ENCODE measurements around the gene NINJ2. TPM values are rescaled to one million over a fixed set of nuclear protein-coding genes. Genes with fewer than 3 reads are reported as not detected.
A peak's percentile ranks its signal among the peaks of the same experiment; 100 is the strongest.

The NINJ2 gene
- total and polyA plus RNA-seq, 3 experiments from 2014 or later, result 3.3 to 47.1 (median 4.2) TPM

- H3K27ac ChIP-seq (ENCODE audit: low read depth, low read length), result no peak overlapping the region
- H3K27ac Mint-ChIP-seq, result no peak overlapping the region
- H3K9me3 ChIP-seq (ENCODE audit: low read length), result no peaks in the 10 kb centered on the region
- no peak overlapping the region for H3K4me3 ChIP-seq (ENCODE audit: low read length)
- peaks cover 0 to 3% (median 0%) of the 10 kb centered on the region in 3 donors for H3K36me3 Mint-ChIP-seq
- ChIA-PET POLR2A (no interaction called here), CTCF (interaction anchor here (0.8 kb wide), 1 partner anchor 12 kb away, joined by 3 read pairs; no protein-coding TSS in a partner anchor)
- no peaks in the 10 kb centered on the region for H3K27me3 ChIP-seq (ENCODE audit: insufficient read depth, low read length, poor library complexity, severe bottlenecking)
- no peaks in the 10 kb centered on the region for H3K4me1 ChIP-seq (ENCODE audit: insufficient read depth, low read length)
- H3K9me3 Mint-ChIP-seq, result no peaks in the 10 kb centered on the region
- no peaks in the 10 kb centered on the region for H3K27me3 Mint-ChIP-seq
- H3K4me1 Mint-ChIP-seq, result peaks cover 0 to 13% (median 0%) of the 10 kb centered on the region in 3 donors
- no peak for DNase-seq
- no peak overlapping the region for H3K4me3 Mint-ChIP-seq
- H3K36me3 ChIP-seq (ENCODE audit: insufficient read depth, low read length), result no peaks in the 10 kb centered on the region
Measured at GRCh38 chr12:593396-594270, 69.6 kb downstream of the NINJ2 start.

GRCh38 chr12:592024-592505 is 71.2 kb downstream of the NINJ2 start:
- POLR2A ChIA-PET, result no interaction called here
- no peak for DNase-seq
- H3K4me3 ChIP-seq (ENCODE audit: low read length), result no peak overlapping the region
- H3K27me3 Mint-ChIP-seq, result no peaks in the 10 kb centered on the region
- no peaks in the 10 kb centered on the region for H3K4me1 ChIP-seq (ENCODE audit: insufficient read depth, low read length)
- no peak overlapping the region for H3K4me3 Mint-ChIP-seq
- peaks cover 0 to 3% (median 0%) of the 10 kb centered on the region in 5 donors for H3K9me3 Mint-ChIP-seq
- CTCF ChIA-PET, result no interaction called here
- peaks cover 0 to 13% (median 0%) of the 10 kb centered on the region in 3 donors for H3K4me1 Mint-ChIP-seq
- H3K36me3 ChIP-seq (ENCODE audit: insufficient read depth, low read length), result no peaks in the 10 kb centered on the region
- no peaks in the 10 kb centered on the region for H3K27me3 ChIP-seq (ENCODE audit: insufficient read depth, low read length, poor library complexity, severe bottlenecking)
- no peaks in the 10 kb centered on the region for H3K9me3 ChIP-seq (ENCODE audit: low read length)
- H3K27ac ChIP-seq (ENCODE audit: low read depth, low read length), result peak overlapping the region; percentile 24
- no peak overlapping the region for H3K27ac Mint-ChIP-seq
- peaks cover 0 to 3% (median 0%) of the 10 kb centered on the region in 3 donors for H3K36me3 Mint-ChIP-seq

GRCh38 chr12:591167-592023 is 71.8 kb downstream of the NINJ2 start:
- Histone ChIP-seq H3K4me3 (ENCODE audit: low read length) (no peak overlapping the region), H3K27ac (ENCODE audit: low read depth, low read length) (peak overlapping the region; percentile 24), H3K27me3 (ENCODE audit: insufficient read depth, low read length, poor library complexity, severe bottlenecking) (no peaks in the 10 kb centered on the region), H3K4me1 (ENCODE audit: insufficient read depth, low read length) (no peaks in the 10 kb centered on the region), H3K36me3 (ENCODE audit: insufficient read depth, low read length) (no peaks in the 10 kb centered on the region), H3K9me3 (ENCODE audit: low read length) (no peaks in the 10 kb centered on the region)
- Mint-ChIP-seq H3K4me1 (peaks cover 0 to 13% (median 0%) of the 10 kb centered on the region in 3 donors), H3K36me3 (peaks cover 0 to 3% (median 0%) of the 10 kb centered on the region in 3 donors), H3K27me3 (no peaks in the 10 kb centered on the region), H3K9me3 (peaks cover 0 to 3% (median 0%) of the 10 kb centered on the region in 5 donors), H3K27ac (no peak overlapping the region), H3K4me3 (no peak overlapping the region)
- ChIA-PET CTCF (interaction anchor here (0.6 kb wide), 1 partner anchor 223 kb away, joined by 3 read pairs; no protein-coding TSS in a partner anchor), POLR2A (no interaction called here)
- no peak for DNase-seq

GRCh38 chr12:590206-590750 is 73.0 kb downstream of the NINJ2 start:
- Histone ChIP-seq H3K4me3 (ENCODE audit: low read length) (no peak overlapping the region), H3K4me1 (ENCODE audit: insufficient read depth, low read length) (no peaks in the 10 kb centered on the region), H3K9me3 (ENCODE audit: low read length) (no peaks in the 10 kb centered on the region), H3K36me3 (ENCODE audit: insufficient read depth, low read length) (no peaks in the 10 kb centered on the region), H3K27ac (ENCODE audit: low read depth, low read length) (no peak overlapping the region), H3K27me3 (ENCODE audit: insufficient read depth, low read length, poor library complexity, severe bottlenecking) (no peaks in the 10 kb centered on the region)
- no peaks in the 10 kb centered on the region for H3K36me3 Mint-ChIP-seq
- H3K4me3 Mint-ChIP-seq, result no peak overlapping the region
- peaks cover 0 to 13% (median 0%) of the 10 kb centered on the region in 3 donors for H3K4me1 Mint-ChIP-seq
- H3K27me3 Mint-ChIP-seq, result no peaks in the 10 kb centered on the region
- H3K27ac Mint-ChIP-seq, result peak overlapping the region in 2 of 8 donors; percentile 47 to 81
- H3K9me3 Mint-ChIP-seq, result peaks cover 0 to 3% (median 0%) of the 10 kb centered on the region in 5 donors
- no peak for DNase-seq
- ChIA-PET POLR2A (no interaction called here), CTCF (no interaction called here)

GRCh38 chr12:588646-589045 is 74.6 kb downstream of the NINJ2 start:
- Histone ChIP-seq H3K27me3 (ENCODE audit: insufficient read depth, low read length, poor library complexity, severe bottlenecking) (no peaks in the 10 kb centered on the region), H3K4me1 (ENCODE audit: insufficient read depth, low read length) (no peaks in the 10 kb centered on the region), H3K4me3 (ENCODE audit: low read length) (no peak overlapping the region), H3K36me3 (ENCODE audit: insufficient read depth, low read length) (no peaks in the 10 kb centered on the region), H3K27ac (ENCODE audit: low read depth, low read length) (no peak overlapping the region), H3K9me3 (ENCODE audit: low read length) (no peaks in the 10 kb centered on the region)
- ChIA-PET CTCF (no interaction called here), POLR2A (no interaction called here)
- no peak overlapping the region for H3K27ac Mint-ChIP-seq
- peaks cover 0 to 13% (median 0%) of the 10 kb centered on the region in 3 donors for H3K4me1 Mint-ChIP-seq
- no peaks in the 10 kb centered on the region for H3K36me3 Mint-ChIP-seq
- H3K4me3 Mint-ChIP-seq, result no peak overlapping the region
- no peak for DNase-seq
- H3K27me3 Mint-ChIP-seq, result no peaks in the 10 kb centered on the region
- peaks cover 0 to 3% (median 0%) of the 10 kb centered on the region in 5 donors for H3K9me3 Mint-ChIP-seq

GRCh38 chr12:588024-588322 is 75.3 kb downstream of the NINJ2 start:
- peaks cover 0 to 3% (median 0%) of the 10 kb centered on the region in 5 donors for H3K9me3 Mint-ChIP-seq
- peaks cover 0 to 7% (median 0%) of the 10 kb centered on the region in 3 donors for H3K4me1 Mint-ChIP-seq
- H3K27ac Mint-ChIP-seq, result no peak overlapping the region
- Histone ChIP-seq H3K36me3 (ENCODE audit: insufficient read depth, low read length) (no peaks in the 10 kb centered on the region), H3K9me3 (ENCODE audit: low read length) (no peaks in the 10 kb centered on the region), H3K4me3 (ENCODE audit: low read length) (no peak overlapping the region), H3K27ac (ENCODE audit: low read depth, low read length) (no peak overlapping the region), H3K4me1 (ENCODE audit: insufficient read depth, low read length) (no peaks in the 10 kb centered on the region), H3K27me3 (ENCODE audit: insufficient read depth, low read length, poor library complexity, severe bottlenecking) (no peaks in the 10 kb centered on the region)
- H3K36me3 Mint-ChIP-seq, result no peaks in the 10 kb centered on the region
- no peak overlapping the region for H3K4me3 Mint-ChIP-seq
- ChIA-PET POLR2A (no interaction called here), CTCF (interaction anchor here (1.4 to 3.3 kb wide), 2 partner anchors 12 to 226 kb away, joined by 3 to 17 read pairs; no protein-coding TSS in a partner anchor)
- no peak for DNase-seq
- no peaks in the 10 kb centered on the region for H3K27me3 Mint-ChIP-seq

GRCh38 chr12:587132-588023 is 75.9 kb downstream of the NINJ2 start:
- no peaks in the 10 kb centered on the region for H3K36me3 Mint-ChIP-seq
- H3K27ac Mint-ChIP-seq, result no peak overlapping the region
- H3K4me1 Mint-ChIP-seq, result peaks cover 0 to 5% (median 0%) of the 10 kb centered on the region in 3 donors
- H3K27me3 Mint-ChIP-seq, result no peaks in the 10 kb centered on the region
- Histone ChIP-seq H3K27ac (ENCODE audit: low read depth, low read length) (no peak overlapping the region), H3K4me3 (ENCODE audit: low read length) (no peak overlapping the region), H3K4me1 (ENCODE audit: insufficient read depth, low read length) (no peaks in the 10 kb centered on the region), H3K9me3 (ENCODE audit: low read length) (no peaks in the 10 kb centered on the region), H3K27me3 (ENCODE audit: insufficient read depth, low read length, poor library complexity, severe bottlenecking) (no peaks in the 10 kb centered on the region), H3K36me3 (ENCODE audit: insufficient read depth, low read length) (no peaks in the 10 kb centered on the region)
- H3K4me3 Mint-ChIP-seq, result no peak overlapping the region
- DNase-seq, result no peak
- POLR2A ChIA-PET, result interaction anchor here (0.6 kb wide), 1 partner anchor 23 kb away, joined by 3 read pairs; no protein-coding TSS in a partner anchor
- CTCF ChIA-PET, result interaction anchor here (1.4 to 3.3 kb wide), 2 partner anchors 11 to 227 kb away, joined by 3 to 17 read pairs; no protein-coding TSS in a partner anchor
- peaks cover 0 to 3% (median 0%) of the 10 kb centered on the region in 5 donors for H3K9me3 Mint-ChIP-seq
